GM04504 (cell line): ENCODE results near the gene SLC23A2.

ENCODE experiments used
- DNase-seq: peaks from one replicate; pipeline ENCODE4 v3.0.0-alpha.2; 2012; ENCODE audit warnings: low read depth

The SLC23A2 gene

GRCh38 chr20:4813863-4814695 lies 187.2 kb downstream of the SLC23A2 start:
- no peak for DNase-seq

- DNase-seq = no peak
Measured at GRCh38 chr20:4813076-4813862, 188.0 kb downstream of the SLC23A2 start.

GRCh38 chr20:4812641-4813075 lies 188.7 kb downstream of the SLC23A2 start:
- no peak for DNase-seq

GRCh38 chr20:4812216-4812615 lies 189.1 kb downstream of the SLC23A2 start:
- no peak for DNase-seq

- DNase-seq = no peak
Measured at GRCh38 chr20:4811661-4812181, 189.6 kb downstream of the SLC23A2 start.

- no peak for DNase-seq
Measured at GRCh38 chr20:4811257-4811656, 190.1 kb downstream of the SLC23A2 start.

GRCh38 chr20:4810426-4811019 lies 190.8 kb downstream of the SLC23A2 start:
- no peak for DNase-seq

- no peak for DNase-seq
Measured at GRCh38 chr20:4809707-4810106, 191.6 kb downstream of the SLC23A2 start.

- no peak for DNase-seq
Measured at GRCh38 chr20:4808872-4809271, 192.4 kb downstream of the SLC23A2 start.

- no peak for DNase-seq
Measured at GRCh38 chr20:4805663-4806449, 195.5 kb downstream of the SLC23A2 start.

- no peak for DNase-seq
Measured at GRCh38 chr20:4802527-4802926, 198.8 kb downstream of the SLC23A2 start.
